ENCODE data around the gene LGR6.

The LGR6 gene

GRCh38 chr1:202281316-202282024 lies 87.9 kb downstream of the LGR6 start:
- Histone ChIP-seq H3K9ac (ENCODE audit: low read length) (no peak overlapping the region), H3K27me3 (ENCODE audit: low read depth, low read length) (peaks cover 43% of the 10 kb centered on the region; the same call in 1 of the 2 replicates), H3K27ac (ENCODE audit: low read length) (no peak overlapping the region), H3K4me3 (ENCODE audit: low read length) (no peak overlapping the region), H4K20me1 (ENCODE audit: insufficient read depth, low read length) (no peaks in the 10 kb centered on the region), H2AFZ (ENCODE audit: low read depth, low read length) (no peak overlapping the region), H3K79me2 (ENCODE audit: low read length) (no peaks in the 10 kb centered on the region), H3K36me3 (replicated peaks; ENCODE audit: low read depth, low read length) (no peaks in the 10 kb centered on the region), H3K4me1 (ENCODE audit: low read length) (no peaks in the 10 kb centered on the region), H3K9me3 (ENCODE audit: insufficient read depth, low read length) (no peaks in the 10 kb centered on the region), H3K4me2 (ENCODE audit: low read length) (no peak overlapping the region)
- TF ChIP-seq EZH2phosphoT487 (IDR thresholded peaks at IDR 0.05; ENCODE audit: low read depth) (no peak), CTCF (IDR thresholded peaks at IDR 0.05; ENCODE audit: low read depth, low read length) (no peak)

- no peaks in the 10 kb centered on the region for H4K20me1 ChIP-seq (ENCODE audit: insufficient read depth, low read length)
- H3K9ac ChIP-seq (ENCODE audit: low read length) = no peak overlapping the region
- no peaks in the 10 kb centered on the region for H3K79me2 ChIP-seq (ENCODE audit: low read length)
- H3K9me3 ChIP-seq (ENCODE audit: insufficient read depth, low read length) = no peaks in the 10 kb centered on the region
- no peak overlapping the region for H3K4me3 ChIP-seq (ENCODE audit: low read length)
- peaks cover 43% of the 10 kb centered on the region; the same call in 1 of the 2 replicates for H3K27me3 ChIP-seq (ENCODE audit: low read depth, low read length)
- H3K27ac ChIP-seq (ENCODE audit: low read length) = no peak overlapping the region
- no peak overlapping the region for H2AFZ ChIP-seq (ENCODE audit: low read depth, low read length)
- no peaks in the 10 kb centered on the region for H3K36me3 ChIP-seq (replicated peaks; ENCODE audit: low read depth, low read length)
- TF ChIP-seq EZH2phosphoT487 (IDR thresholded peaks at IDR 0.05; ENCODE audit: low read depth) (no peak), CTCF (IDR thresholded peaks at IDR 0.05; ENCODE audit: low read depth, low read length) (no peak)
- no peak overlapping the region for H3K4me2 ChIP-seq (ENCODE audit: low read length)
- H3K4me1 ChIP-seq (ENCODE audit: low read length) = no peaks in the 10 kb centered on the region
These were observed 88.4 kb downstream of the LGR6 start for GRCh38 chr1:202282025-202282371.

- Histone ChIP-seq H3K36me3 (replicated peaks; ENCODE audit: low read depth, low read length) (no peaks in the 10 kb centered on the region), H3K79me2 (ENCODE audit: low read length) (no peaks in the 10 kb centered on the region), H3K4me3 (ENCODE audit: low read length) (no peak overlapping the region), H3K9me3 (ENCODE audit: insufficient read depth, low read length) (no peaks in the 10 kb centered on the region), H3K9ac (ENCODE audit: low read length) (no peak overlapping the region), H2AFZ (ENCODE audit: low read depth, low read length) (no peak overlapping the region), H3K27me3 (ENCODE audit: low read depth, low read length) (peaks cover 43% of the 10 kb centered on the region; the same call in 1 of the 2 replicates), H4K20me1 (ENCODE audit: insufficient read depth, low read length) (no peaks in the 10 kb centered on the region), H3K4me1 (ENCODE audit: low read length) (no peaks in the 10 kb centered on the region), H3K27ac (ENCODE audit: low read length) (no peak overlapping the region), H3K4me2 (ENCODE audit: low read length) (no peak overlapping the region)
- TF ChIP-seq CTCF (IDR thresholded peaks at IDR 0.05; ENCODE audit: low read depth, low read length) (no peak), EZH2phosphoT487 (IDR thresholded peaks at IDR 0.05; ENCODE audit: low read depth) (no peak)
These were observed 89.1 kb downstream of the LGR6 start for GRCh38 chr1:202282596-202283283.

- Histone ChIP-seq H3K4me1 (ENCODE audit: low read length) (no peaks in the 10 kb centered on the region), H3K27ac (ENCODE audit: low read length) (no peak overlapping the region), H3K4me2 (ENCODE audit: low read length) (no peak overlapping the region), H3K79me2 (ENCODE audit: low read length) (no peaks in the 10 kb centered on the region), H3K4me3 (ENCODE audit: low read length) (no peak overlapping the region), H2AFZ (ENCODE audit: low read depth, low read length) (no peak overlapping the region), H3K27me3 (ENCODE audit: low read depth, low read length) (peaks cover 49% of the 10 kb centered on the region; the same call in 1 of the 2 replicates), H3K9me3 (ENCODE audit: insufficient read depth, low read length) (no peaks in the 10 kb centered on the region), H3K9ac (ENCODE audit: low read length) (no peak overlapping the region), H3K36me3 (replicated peaks; ENCODE audit: low read depth, low read length) (no peaks in the 10 kb centered on the region), H4K20me1 (ENCODE audit: insufficient read depth, low read length) (no peaks in the 10 kb centered on the region)
- TF ChIP-seq EZH2phosphoT487 (IDR thresholded peaks at IDR 0.05; ENCODE audit: low read depth) (no peak), CTCF (IDR thresholded peaks at IDR 0.05; ENCODE audit: low read depth, low read length) (no peak)
These were observed 89.8 kb downstream of the LGR6 start for GRCh38 chr1:202283379-202283844.
